ENCODE results near the gene LYL1.

- TF ChIP-seq CTCF (conservative IDR thresholded peaks at IDR 0.05) (no peak), ZFX (IDR thresholded peaks at IDR 0.05) (no peak)
Observed at GRCh38 chr19:13150931-13151604, 48.4 kb upstream of the LYL1 start.

All from C4-2B (cell line).